ENCODE measurements around the gene CGB1.

GRCh38 chr19:49009828-49010227 lies 26.9 kb downstream of the CGB1 start:
- TF ChIP-seq, protein P1, sequence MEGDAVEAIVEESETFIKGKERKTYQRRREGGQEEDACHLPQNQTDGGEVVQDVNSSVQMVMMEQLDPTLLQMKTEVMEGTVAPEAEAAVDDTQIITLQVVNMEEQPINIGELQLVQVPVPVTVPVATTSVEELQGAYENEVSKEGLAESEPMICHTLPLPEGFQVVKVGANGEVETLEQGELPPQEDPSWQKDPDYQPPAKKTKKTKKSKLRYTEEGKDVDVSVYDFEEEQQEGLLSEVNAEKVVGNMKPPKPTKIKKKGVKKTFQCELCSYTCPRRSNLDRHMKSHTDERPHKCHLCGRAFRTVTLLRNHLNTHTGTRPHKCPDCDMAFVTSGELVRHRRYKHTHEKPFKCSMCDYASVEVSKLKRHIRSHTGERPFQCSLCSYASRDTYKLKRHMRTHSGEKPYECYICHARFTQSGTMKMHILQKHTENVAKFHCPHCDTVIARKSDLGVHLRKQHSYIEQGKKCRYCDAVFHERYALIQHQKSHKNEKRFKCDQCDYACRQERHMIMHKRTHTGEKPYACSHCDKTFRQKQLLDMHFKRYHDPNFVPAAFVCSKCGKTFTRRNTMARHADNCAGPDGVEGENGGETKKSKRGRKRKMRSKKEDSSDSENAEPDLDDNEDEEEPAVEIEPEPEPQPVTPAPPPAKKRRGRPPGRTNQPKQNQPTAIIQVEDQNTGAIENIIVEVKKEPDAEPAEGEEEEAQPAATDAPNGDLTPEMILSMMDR (IDR thresholded peaks at IDR 0.05), result no peak
- TF ChIP-seq POLR2A (IDR thresholded peaks at IDR 0.05), result no peak
